T-cell (primary cell): ENCODE results near the gene ACADVL. TPM values are rescaled to one million over a fixed set of nuclear protein-coding genes. Genes with fewer than 3 reads are reported as not detected.

Experiments
- ATAC-seq, 4 experiments: fragments of 200-7000 bp in 3 of 4; fragments of 150-1000 bp in 1 of 4; cut with Tn5 transposase; replicated peaks in 1 of 4; 1 replicate in 3 of 4; 2 replicates in 1 of 4; pipeline ENCODE4 v1.10.0; 2021; ENCODE audit warnings: moderate library complexity in 3 of 4, mild to moderate bottlenecking in 2 of 4, moderate number of reproducible peaks in 1 of 4
- CTCF ChIA-PET, 2 donors: fragments of 300-600 bp; sonication (Branson Sonifier 250); formaldehyde crosslinking; loops; one replicate each; lab custom pipeline; 2022; ENCODE audit warnings: antibody characterized with exemption in 2 of 2; lab: Charles Lee
- POLR2A ChIA-PET, 2 donors: fragments of 300-600 bp; sonication (Branson Sonifier 250); formaldehyde crosslinking; loops; one replicate each; lab custom pipeline; 2022; ENCODE audit warnings: antibody characterized with exemption in 2 of 2; lab: Charles Lee
- DNase-seq, 35 experiments: peaks; one replicate each; pipeline versions ENCODE4 v3.0.0 to v3.0.0-alpha.2; 2013 to 2023
- H3K27ac ChIP-seq: one replicate; pipeline ENCODE4 v1.5.1; 2013; ENCODE audit warnings: low read length
- H3K27me3 ChIP-seq, 2 experiments: replicated peaks in 1 of 2; 1 replicate in 1 of 2; 2 replicates in 1 of 2; pipeline versions ENCODE4 v1.6.1 to v1.7.0; 2013; ENCODE audit warnings: low read length in 1 of 2, mixed read lengths in 1 of 2; ENCODE audit not compliant: control insufficient read depth in 2 of 2, insufficient read depth in 2 of 2; ENCODE audit errors: extremely low read depth in 1 of 2
- H3K36me3 ChIP-seq, 2 donors: 1 replicate in 1 of 2; 2 replicates in 1 of 2; pipeline versions ENCODE4 v1.6.1 to v1.7.0; 2013; ENCODE audit warnings: low read length in 1 of 2; ENCODE audit not compliant: control insufficient read depth in 2 of 2, insufficient read depth in 1 of 2; ENCODE audit errors: extremely low read depth in 1 of 2
- H3K4me1 ChIP-seq, 2 experiments: 1 replicate in 1 of 2; 2 replicates in 1 of 2; pipeline versions ENCODE4 v1.6.1 to v1.7.0; 2013; ENCODE audit warnings: low read length in 2 of 2, mixed read lengths in 1 of 2; ENCODE audit not compliant: insufficient read depth in 2 of 2, control insufficient read depth in 1 of 2; ENCODE audit errors: extremely low read depth in 1 of 2
- H3K4me3 ChIP-seq, 2 donors: 1 replicate in 1 of 2; 2 replicates in 1 of 2; pipeline versions ENCODE4 v1.5.1 to v1.7.0; 2013; ENCODE audit warnings: mild to moderate bottlenecking in 2 of 2, low read length in 1 of 2, moderate library complexity in 1 of 2; ENCODE audit not compliant: control insufficient read depth in 1 of 2; ENCODE audit errors: extremely low read depth in 1 of 2
- H3K9me3 ChIP-seq: 2 replicates; pipeline ENCODE4 v1.7.0; 2013
- H3K27ac Mint-ChIP-seq, 2 donors: one replicate each; pipeline ENCODE4 v1.8.0; 2020 to 2021; ENCODE audit warnings: mild to moderate bottlenecking in 2 of 2, mixed read lengths in 2 of 2
- H3K27me3 Mint-ChIP-seq, 2 donors: one replicate each; pipeline ENCODE4 v1.8.0; 2021 to 2022; ENCODE audit warnings: mixed read lengths in 2 of 2
- H3K36me3 Mint-ChIP-seq: one replicate; pipeline ENCODE4 v1.8.0; 2021; ENCODE audit warnings: mixed read lengths
- H3K4me1 Mint-ChIP-seq, 3 donors: one replicate each; pipeline ENCODE4 v1.8.0; 2020 to 2022; ENCODE audit warnings: mixed read lengths in 3 of 3, mild to moderate bottlenecking in 1 of 3
- H3K4me3 Mint-ChIP-seq, 3 donors: one replicate each; pipeline ENCODE4 v1.8.0; 2020 to 2022; ENCODE audit warnings: mild to moderate bottlenecking in 3 of 3, mixed read lengths in 3 of 3, moderate library complexity in 3 of 3
- H3K9me3 Mint-ChIP-seq, 3 donors: one replicate each; pipeline ENCODE4 v1.8.0; 2020 to 2022; ENCODE audit warnings: mixed read lengths in 3 of 3
- WGBS: methylation state at CpG from one replicate; pipeline ENCODE4 v1.1.5; 2013; ENCODE audit warnings: missing lambda C conversion rate; ENCODE audit not compliant: insufficient coverage; 5-methylcytosine and 5-hydroxymethylcytosine counted together
- total RNA-seq, 35 experiments: library from RNA in 6 of 35; stranded (reverse) in 6 of 35; fragments of 120-200 nt in 1 of 35; gene quantifications; one replicate each; pipeline versions ENCODE4 v1.2.1 to v1.2.4 and lab custom pipeline; 2013 to 2026

Gene ACADVL
- total RNA-seq, 5 donors from 2014 or later (not counting 1 experiment from before 2014, with no cell fraction given), result 275 to 424 (median 385) TPM

- peaks cover 0 to 2% of the 10 kb centered on the region in 2 experiments for H3K27me3 ChIP-seq
- POLR2A ChIA-PET, result no interaction called here
- no peaks in the 10 kb centered on the region for H3K9me3 ChIP-seq
- no peak overlapping the region for H3K27ac ChIP-seq
- peaks cover 33 to 42% (median 40%) of the 10 kb centered on the region in 3 donors for H3K4me1 Mint-ChIP-seq
- no peak overlapping the region for H3K4me3 ChIP-seq
- CTCF ChIA-PET, result no interaction called here
- no peak overlapping the region for H3K27ac Mint-ChIP-seq
- no peaks in the 10 kb centered on the region for H3K36me3 Mint-ChIP-seq
- peaks cover 0 to 5% of the 10 kb centered on the region in 2 donors for H3K27me3 Mint-ChIP-seq
- H3K4me3 Mint-ChIP-seq, result no peak overlapping the region
- H3K36me3 ChIP-seq, result no peaks in the 10 kb centered on the region
- ATAC-seq (no peak), DNase-seq (no peak)
- peaks cover 8 to 31% of the 10 kb centered on the region in 2 experiments for H3K4me1 ChIP-seq
- WGBS, result 67% methylated on average over 14 of the region's 21 CpGs
- H3K9me3 Mint-ChIP-seq, result no peaks in the 10 kb centered on the region
Measured at GRCh38 chr17:7208027-7208571, 11.6 kb upstream of the ACADVL start.

GRCh38 chr17:7208754-7209460 lies 10.8 kb upstream of the ACADVL start:
- DNase-seq (no peak), ATAC-seq (no peak)
- no peaks in the 10 kb centered on the region for H3K9me3 Mint-ChIP-seq
- Histone ChIP-seq H3K27me3 (peaks cover 0 to 2% of the 10 kb centered on the region in 2 experiments), H3K4me1 (peaks cover 8 to 35% of the 10 kb centered on the region in 2 experiments), H3K27ac (no peak overlapping the region), H3K36me3 (no peaks in the 10 kb centered on the region), H3K4me3 (no peak overlapping the region), H3K9me3 (no peaks in the 10 kb centered on the region)
- no peak overlapping the region for H3K27ac Mint-ChIP-seq
- H3K4me3 Mint-ChIP-seq, result no peak overlapping the region
- H3K27me3 Mint-ChIP-seq, result peaks cover 0 to 5% of the 10 kb centered on the region in 2 donors
- H3K36me3 Mint-ChIP-seq, result no peaks in the 10 kb centered on the region
- CTCF ChIA-PET, result no interaction called here
- H3K4me1 Mint-ChIP-seq, result peaks cover 38 to 48% (median 45%) of the 10 kb centered on the region in 3 donors
- WGBS, result 93% methylated on average over 6 of the region's 9 CpGs
- POLR2A ChIA-PET, result no interaction called here

- Mint-ChIP-seq H3K27ac (peak overlapping the region in 1 of 2 donors; percentile 41), H3K4me3 (peak overlapping the region in 1 of 3 donors; percentile 1), H3K9me3 (no peaks in the 10 kb centered on the region), H3K27me3 (peaks cover 0 to 5% of the 10 kb centered on the region in 2 donors), H3K4me1 (peaks cover 41 to 48% (median 45%) of the 10 kb centered on the region in 3 donors), H3K36me3 (no peaks in the 10 kb centered on the region)
- no peak overlapping the region for H3K4me3 ChIP-seq
- WGBS, result 57% methylated on average over 12 of the region's 37 CpGs
- H3K36me3 ChIP-seq, result no peaks in the 10 kb centered on the region
- peaks cover 17 to 36% of the 10 kb centered on the region in 2 experiments for H3K4me1 ChIP-seq
- ChIA-PET POLR2A (no interaction called here), CTCF (no interaction called here)
- no peaks in the 10 kb centered on the region for H3K9me3 ChIP-seq
- no peak for ATAC-seq
- no peak for DNase-seq
- H3K27me3 ChIP-seq, result peaks cover 0 to 2% of the 10 kb centered on the region in 2 experiments
- H3K27ac ChIP-seq, result no peak overlapping the region
Measured at GRCh38 chr17:7211491-7212273, 8.1 kb upstream of the ACADVL start.

GRCh38 chr17:7213895-7214299 lies 5.8 kb upstream of the ACADVL start:
- Histone ChIP-seq H3K27ac (peak overlapping the region; percentile 96), H3K4me3 (peak overlapping the region; percentile 61 to 62), H3K4me1 (peaks cover 30 to 55% of the 10 kb centered on the region in 2 experiments), H3K27me3 (no peaks in the 10 kb centered on the region), H3K9me3 (no peaks in the 10 kb centered on the region), H3K36me3 (no peaks in the 10 kb centered on the region)
- CTCF ChIA-PET, result interaction anchor here (0.6 to 1.2 kb wide), 5 partner anchors 10 to 1192 kb away, joined by 3 to 5 read pairs (median 3); partner anchors contain the start of genes GABARAP (in 1 of the 2) and PHF23 (in 1 of the 2)
- DNase-seq, result peak in 27 of 35 experiments; percentile 49 to 91 (median 65)
- Mint-ChIP-seq H3K36me3 (no peaks in the 10 kb centered on the region), H3K4me1 (peaks cover 56 to 61% (median 58%) of the 10 kb centered on the region in 3 donors), H3K9me3 (no peaks in the 10 kb centered on the region), H3K4me3 (peak overlapping the region; percentile 86 to 92 (median 88)), H3K27me3 (peaks cover 0 to 5% of the 10 kb centered on the region in 2 donors), H3K27ac (peak overlapping the region; percentile 95 to 99)
- 0% methylated on average over 8 of the region's 15 CpGs for WGBS
- peak in 2 of 4 experiments; percentile 0 to 29 for ATAC-seq
- POLR2A ChIA-PET, result no interaction called here

- peaks cover 36 to 61% of the 10 kb centered on the region in 2 experiments for H3K4me1 ChIP-seq
- CTCF ChIA-PET, result interaction anchor here (0.6 to 1.2 kb wide), 6 partner anchors 9 to 1191 kb away, joined by 3 to 5 read pairs (median 4); partner anchors contain the start of genes GABARAP (in 1 of the 2) and PHF23 (in 1 of the 2)
- H3K4me3 ChIP-seq, result peak overlapping the region; percentile 61 to 69
- POLR2A ChIA-PET, result interaction anchor here in 1 of 2 donors (0.7 kb wide), 1 partner anchor 27 kb away, joined by 4 read pairs; no protein-coding TSS in a partner anchor
- 0% methylated on average over 26 of the region's 45 CpGs for WGBS
- peak; percentile 89 to 100 (median 96) for DNase-seq
- H3K27me3 Mint-ChIP-seq, result peaks cover 0 to 5% of the 10 kb centered on the region in 2 donors
- ATAC-seq, result peak; percentile 78 to 81 (median 80)
- H3K9me3 Mint-ChIP-seq, result no peaks in the 10 kb centered on the region
- no peaks in the 10 kb centered on the region for H3K36me3 Mint-ChIP-seq
- H3K9me3 ChIP-seq, result no peaks in the 10 kb centered on the region
- no peaks in the 10 kb centered on the region for H3K36me3 ChIP-seq
- peaks cover 62 to 67% (median 64%) of the 10 kb centered on the region in 3 donors for H3K4me1 Mint-ChIP-seq
- H3K4me3 Mint-ChIP-seq, result peak overlapping the region; percentile 86 to 92 (median 88)
- H3K27ac ChIP-seq, result peak overlapping the region; percentile 96
- H3K27me3 ChIP-seq, result no peaks in the 10 kb centered on the region
- peak overlapping the region; percentile 95 to 99 for H3K27ac Mint-ChIP-seq
Measured at GRCh38 chr17:7214300-7215135, 5.2 kb upstream of the ACADVL start.
